K562 (cell line): ENCODE results near the gene SLC6A9. TPM values are rescaled to one million over a fixed set of nuclear protein-coding genes. Genes with fewer than 3 reads are reported as not detected.
A peak's percentile ranks its signal among the peaks of the same experiment; 100 is the strongest.

ENCODE experiments used
- HBP1 ChIP-seq: fragments of 450-650 bp; formaldehyde crosslinking; IDR thresholded peaks from 2 replicates; pipeline ENCODE4 v1.4.0; 2022; ENCODE audit warnings: missing genetic modification characterization
- MTA1 ChIP-seq: fragments of 450-650 bp; IDR thresholded peaks from 2 replicates; pipeline ENCODE4 v1.6.1; 2017; ENCODE audit warnings: borderline replicate concordance
- POLR2H ChIP-seq: IDR thresholded peaks from 2 replicates; pipeline ENCODE4 v1.6.1; 2016; ENCODE audit warnings: missing genetic modification characterization, low read depth, mild to moderate bottlenecking, control low read depth, missing compliant biosample characterization, moderate library complexity
- SMARCA5 ChIP-seq: fragments of 450-650 bp; IDR thresholded peaks from 2 replicates; pipeline ENCODE4 v1.6.1; 2016
- SMARCC2 ChIP-seq: fragments of 450-650 bp; IDR thresholded peaks from 2 replicates; pipeline ENCODE4 v1.6.1; 2017; ENCODE audit warnings: antibody characterized with exemption, moderate library complexity, mild to moderate bottlenecking, low read depth
- TCFL5 ChIP-seq: fragments of 250-450 bp; sonication (Bioruptor Pico); conservative IDR thresholded peaks from 2 replicates; pipeline ENCODE4 v1.6.1; 2021; ENCODE audit warnings: mild to moderate bottlenecking, moderate library complexity, matching md5 sums
- TOE1 ChIP-seq, 2 experiments: fragments of 450-650 bp in 1 of 2; sonication (generic) in 1 of 2; formaldehyde crosslinking in 1 of 2; IDR thresholded peaks; 2 replicates each; pipeline versions ENCODE4 v1.7.1 to v1.8.0; 2016 to 2022; ENCODE audit warnings: borderline replicate concordance in 2 of 2, mild to moderate bottlenecking in 2 of 2, antibody characterized with exemption in 1 of 2, inconsistent platforms in 1 of 2, low read depth in 1 of 2, missing genetic modification reagents in 1 of 2, moderate library complexity in 1 of 2
- ZBTB2 ChIP-seq: fragments of 450-650 bp; IDR thresholded peaks from 2 replicates; pipeline ENCODE4 v1.6.1; 2016; ENCODE audit warnings: antibody characterized with exemption
- ZKSCAN3 ChIP-seq: fragments of 250-450 bp; sonication (Bioruptor Pico); IDR thresholded peaks from 2 replicates; pipeline ENCODE4 v1.4.0; 2020
- ZNF197 ChIP-seq: fragments of 200-800 bp; sonication (Bioruptor generic); IDR thresholded peaks from 2 replicates; pipeline ENCODE4 v1.6.1; 2016; ENCODE audit warnings: low read depth, missing genetic modification characterization, missing compliant biosample characterization
- ZNF592 ChIP-seq: fragments of 450-650 bp; IDR thresholded peaks from 2 replicates; pipeline ENCODE4 v1.6.1; 2017; ENCODE audit warnings: antibody characterized with exemption, mild to moderate bottlenecking
- polyA plus RNA-seq, 8 experiments: library from polyadenylated mRNA; depleted of rRNA in 4 of 8; stranded (reverse) in 5 of 8; unstranded in 3 of 8; fragments of >200 nt; fragmentation: Nextera tagmentation in 2 of 8; fragmentation: Illumina TruSeq in 1 of 8; extraction: Ambion mirVana in 2 of 8; extraction: Trizol in 1 of 8; gene quantifications; 2 replicates each; pipeline versions ENCODE4 v1.2.1 to v1.2.3, GENCODE V29; 2011 to 2014; ENCODE audit warnings: inconsistent platforms in 1 of 8, missing spikeins in 1 of 8
- total RNA-seq, 7 experiments: library from RNA; depleted of rRNA in 6 of 7; stranded (reverse); fragments of >200 nt in 6 of 7; fragmentation: Illumina TruSeq in 2 of 7; extraction: Trizol in 2 of 7; gene quantifications; 2 replicates each; pipeline versions ENCODE4 v1.2.1 to v1.2.3, GENCODE V29; 2011 to 2021; ENCODE audit warnings: low replicate concordance in 1 of 7
- TF ChIP-seq, protein P1 (sequence below): sonication (generic); formaldehyde crosslinking; IDR thresholded peaks from 2 replicates; pipeline ENCODE4 v1.8.1; 2023; ENCODE audit warnings: missing genetic modification reagents, mild to moderate bottlenecking, borderline replicate concordance

SLC6A9 gene
- total and polyA plus RNA-seq, 9 of the 15 experiments (the other 6 are each of a cell fraction or from before 2014, with no cell fraction given), result 0.17 to 18.7 (median 2.9) TPM

DNA sequence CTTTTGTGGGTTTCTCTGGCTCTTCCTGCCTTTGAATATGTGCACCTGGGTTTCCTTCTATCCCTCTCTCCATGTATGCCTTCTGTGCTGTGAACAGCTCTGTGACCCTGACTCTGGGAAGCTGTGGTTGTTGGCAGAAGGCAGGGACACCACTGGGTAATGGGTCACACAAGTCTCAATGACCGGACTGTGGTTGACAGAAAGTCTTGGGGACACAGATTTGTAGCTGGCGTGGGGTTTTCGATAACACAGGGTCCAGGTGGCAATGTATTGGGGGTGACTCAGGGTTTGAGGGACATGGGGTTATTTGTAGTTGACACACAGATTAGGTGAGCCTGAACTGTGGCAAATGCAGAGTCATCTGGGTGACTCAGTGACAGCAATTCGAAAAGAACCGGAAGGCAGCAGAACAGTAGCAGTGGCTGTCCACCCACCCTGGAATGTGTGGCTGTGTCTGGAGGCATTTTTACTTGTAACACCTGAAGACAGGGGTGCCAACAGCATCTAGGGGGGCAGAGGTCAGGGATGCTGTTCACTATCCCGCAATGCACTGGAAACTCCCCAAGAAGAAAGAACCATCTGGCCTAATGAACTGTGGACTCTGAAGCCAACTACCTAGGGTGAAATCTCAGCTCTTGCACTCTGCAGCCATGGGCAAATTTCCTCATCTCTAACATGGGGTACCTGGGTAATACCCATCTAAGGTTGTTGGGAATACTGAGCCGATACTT is 13.0 kb upstream of the SLC6A9 start (continued):
- TF ChIP-seq, protein P1, sequence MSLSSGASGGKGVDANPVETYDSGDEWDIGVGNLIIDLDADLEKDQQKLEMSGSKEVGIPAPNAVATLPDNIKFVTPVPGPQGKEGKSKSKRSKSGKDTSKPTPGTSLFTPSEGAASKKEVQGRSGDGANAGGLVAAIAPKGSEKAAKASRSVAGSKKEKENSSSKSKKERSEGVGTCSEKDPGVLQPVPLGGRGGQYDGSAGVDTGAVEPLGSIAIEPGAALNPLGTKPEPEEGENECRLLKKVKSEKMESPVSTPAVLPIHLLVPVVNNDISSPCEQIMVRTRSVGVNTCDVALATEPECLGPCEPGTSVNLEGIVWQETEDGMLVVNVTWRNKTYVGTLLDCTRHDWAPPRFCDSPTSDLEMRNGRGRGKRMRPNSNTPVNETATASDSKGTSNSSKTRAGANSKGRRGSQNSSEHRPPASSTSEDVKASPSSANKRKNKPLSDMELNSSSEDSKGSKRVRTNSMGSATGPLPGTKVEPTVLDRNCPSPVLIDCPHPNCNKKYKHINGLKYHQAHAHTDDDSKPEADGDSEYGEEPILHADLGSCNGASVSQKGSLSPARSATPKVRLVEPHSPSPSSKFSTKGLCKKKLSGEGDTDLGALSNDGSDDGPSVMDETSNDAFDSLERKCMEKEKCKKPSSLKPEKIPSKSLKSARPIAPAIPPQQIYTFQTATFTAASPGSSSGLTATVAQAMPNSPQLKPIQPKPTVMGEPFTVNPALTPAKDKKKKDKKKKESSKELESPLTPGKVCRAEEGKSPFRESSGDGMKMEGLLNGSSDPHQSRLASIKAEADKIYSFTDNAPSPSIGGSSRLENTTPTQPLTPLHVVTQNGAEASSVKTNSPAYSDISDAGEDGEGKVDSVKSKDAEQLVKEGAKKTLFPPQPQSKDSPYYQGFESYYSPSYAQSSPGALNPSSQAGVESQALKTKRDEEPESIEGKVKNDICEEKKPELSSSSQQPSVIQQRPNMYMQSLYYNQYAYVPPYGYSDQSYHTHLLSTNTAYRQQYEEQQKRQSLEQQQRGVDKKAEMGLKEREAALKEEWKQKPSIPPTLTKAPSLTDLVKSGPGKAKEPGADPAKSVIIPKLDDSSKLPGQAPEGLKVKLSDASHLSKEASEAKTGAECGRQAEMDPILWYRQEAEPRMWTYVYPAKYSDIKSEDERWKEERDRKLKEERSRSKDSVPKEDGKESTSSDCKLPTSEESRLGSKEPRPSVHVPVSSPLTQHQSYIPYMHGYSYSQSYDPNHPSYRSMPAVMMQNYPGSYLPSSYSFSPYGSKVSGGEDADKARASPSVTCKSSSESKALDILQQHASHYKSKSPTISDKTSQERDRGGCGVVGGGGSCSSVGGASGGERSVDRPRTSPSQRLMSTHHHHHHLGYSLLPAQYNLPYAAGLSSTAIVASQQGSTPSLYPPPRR (CRISPR knock-in tag), result peak; percentile 80; the same call in 1 of the 2 replicates
- TF ChIP-seq SMARCC2 (peak; percentile 67), MTA1 (peak; percentile 38; the same call in 1 of the 2 replicates), ZBTB2 (no peak), ZKSCAN3 (CRISPR knock-in tag) (no peak), ZNF197 (CRISPR knock-in tag) (no peak), POLR2H (no peak), ZNF592 (0 out of 2 replicates have a peak, but pooled peaks have one; percentile 52), TOE1 (IDR thresholded peaks at IDR 0.05; ENCODE audit: borderline replicate concordance) (peak; percentile 49; the same call in 1 of the 2 replicates), TOE1 (CRISPR knock-in tag; IDR thresholded peaks at IDR 0.05; ENCODE audit: borderline replicate concordance, low read depth) (no peak), HBP1 (0 out of 2 replicates have a peak, but pooled peaks have one; percentile 8), TCFL5 (CRISPR knock-in tag) (no peak), SMARCA5 (peak; percentile 70; the same call in 1 of the 2 replicates)
